GM18511 (cell line): Measurements from ENCODE around the gene ATG101.
"Not testable (repeated sequence)": the region's sequence is repeated elsewhere in the genome, so short reads cannot be mapped to it uniquely, and the experiment has no call there.

Experiments
- ATAC-seq: cut with Tn5 transposase; IDR thresholded peaks from one replicate; pipeline ENCODE4 v1.9.1; 2021; ENCODE audit warnings: mild to moderate bottlenecking, moderate library complexity; ENCODE audit not compliant: unreplicated experiment

Gene ATG101

GRCh38 chr12:52093346-52093745, 23.6 kb downstream of the ATG101 start:
- ATAC-seq, result no peak

GRCh38 chr12:52096332-52097044, 26.7 kb downstream of the ATG101 start:
- no peak for ATAC-seq

- no peak for ATAC-seq
These were observed 27.4 kb downstream of the ATG101 start for GRCh38 chr12:52097045-52097666.

- not testable (repeated sequence) for ATAC-seq
These were observed 34.8 kb downstream of the ATG101 start for GRCh38 chr12:52104431-52105089.

- not testable (repeated sequence) for ATAC-seq
These were observed 46.7 kb downstream of the ATG101 start for GRCh38 chr12:52116222-52117125.

- ATAC-seq, result peak; percentile 41
These were observed 48.2 kb downstream of the ATG101 start for GRCh38 chr12:52117806-52118475.

DNA sequence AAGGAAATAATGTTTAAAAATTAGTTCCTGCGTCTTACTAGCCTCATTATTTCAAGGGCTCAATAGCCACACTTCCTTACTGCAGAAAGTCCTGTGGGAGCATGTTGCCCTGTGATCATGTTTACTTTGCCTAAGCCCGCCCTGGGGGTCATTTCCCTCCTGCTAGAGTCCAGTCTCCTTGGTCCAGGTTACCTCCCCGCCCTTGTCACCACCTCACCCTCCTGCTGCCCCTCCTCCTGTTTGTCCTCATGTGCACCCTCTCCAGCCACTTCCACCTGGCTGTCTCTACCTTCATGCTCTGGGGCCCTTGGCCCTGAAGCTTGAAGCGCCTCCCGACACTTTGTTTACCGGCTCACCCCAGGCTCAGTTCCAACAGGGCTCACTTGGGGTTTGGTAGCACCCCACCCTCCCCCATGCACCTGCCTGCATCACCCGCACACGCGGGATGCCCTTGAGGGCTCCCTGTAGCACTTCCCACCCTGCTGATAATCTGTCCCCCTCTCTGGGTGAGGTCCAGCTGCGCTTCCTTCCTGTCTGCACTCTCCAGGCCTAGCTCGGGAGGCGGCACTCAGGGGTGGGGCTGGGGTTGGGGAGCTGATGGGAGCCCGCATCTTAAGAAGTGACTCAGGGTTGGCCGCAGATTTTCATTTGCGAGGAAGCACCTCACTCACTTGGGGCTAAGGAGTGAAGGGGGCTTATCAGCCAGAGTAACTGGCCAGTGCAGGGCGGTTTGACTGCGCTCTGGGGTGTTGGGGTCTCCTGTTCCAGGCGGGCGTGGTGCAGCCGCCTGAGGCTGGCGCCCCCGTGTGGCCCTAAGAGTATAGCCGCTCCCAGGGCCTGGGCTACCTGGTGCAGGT, 49.8 kb downstream of the ATG101 start:
- ATAC-seq, result no peak

- no peak for ATAC-seq
These were observed 51.4 kb downstream of the ATG101 start for GRCh38 chr12:52120951-52121823.

DNA sequence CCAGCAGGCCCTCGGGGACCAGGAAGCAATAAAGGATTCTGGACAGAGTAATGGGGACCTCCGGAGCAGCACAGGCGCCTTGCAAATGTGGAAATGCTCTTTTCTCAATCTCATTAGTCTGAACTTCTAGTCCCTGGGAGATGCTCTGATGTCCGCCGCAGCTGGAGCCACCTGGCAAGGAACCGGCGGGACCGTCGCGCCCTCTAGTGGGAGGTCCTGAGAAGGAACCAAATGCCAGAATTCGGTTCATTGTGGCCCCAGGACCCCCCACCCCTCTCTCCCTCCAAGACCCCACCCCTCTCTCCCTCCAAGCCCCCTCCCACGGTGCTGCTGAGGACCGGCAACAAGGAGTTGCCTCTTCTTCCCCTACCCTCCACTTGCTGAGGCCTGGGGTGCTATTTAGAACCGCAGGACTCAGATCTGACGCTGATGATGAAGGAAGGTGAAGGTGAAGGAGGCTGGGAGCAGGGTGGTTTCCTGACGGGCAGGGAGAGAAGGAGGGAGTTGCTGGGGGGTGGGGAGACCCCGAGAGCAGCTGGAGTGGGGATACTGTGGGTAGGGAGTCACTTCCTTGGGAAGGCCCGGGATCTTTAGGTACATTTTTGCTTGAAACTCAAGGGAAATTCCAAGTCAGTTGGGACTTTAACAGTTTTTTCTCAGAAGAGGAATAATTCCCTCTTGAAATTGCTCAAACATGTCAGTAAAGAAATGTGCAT, 52.2 kb downstream of the ATG101 start:
- no peak for ATAC-seq

DNA sequence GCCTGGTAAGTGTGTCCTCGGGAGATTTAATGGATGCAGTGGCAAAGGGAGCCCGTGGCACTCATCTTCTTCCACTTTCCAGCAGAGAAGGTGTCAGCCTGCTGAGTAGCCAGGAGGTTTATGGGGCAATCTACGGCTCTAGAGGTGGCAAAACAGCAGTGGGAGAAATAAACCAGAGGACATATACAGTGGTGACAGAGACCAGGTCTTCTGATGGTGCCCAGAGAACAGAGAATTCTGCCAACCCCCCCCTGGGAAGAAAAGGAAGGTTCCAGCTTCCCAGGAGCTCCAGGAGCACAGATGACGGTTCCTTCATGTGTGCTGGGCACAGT, 52.7 kb downstream of the ATG101 start:
- no peak for ATAC-seq

DNA sequence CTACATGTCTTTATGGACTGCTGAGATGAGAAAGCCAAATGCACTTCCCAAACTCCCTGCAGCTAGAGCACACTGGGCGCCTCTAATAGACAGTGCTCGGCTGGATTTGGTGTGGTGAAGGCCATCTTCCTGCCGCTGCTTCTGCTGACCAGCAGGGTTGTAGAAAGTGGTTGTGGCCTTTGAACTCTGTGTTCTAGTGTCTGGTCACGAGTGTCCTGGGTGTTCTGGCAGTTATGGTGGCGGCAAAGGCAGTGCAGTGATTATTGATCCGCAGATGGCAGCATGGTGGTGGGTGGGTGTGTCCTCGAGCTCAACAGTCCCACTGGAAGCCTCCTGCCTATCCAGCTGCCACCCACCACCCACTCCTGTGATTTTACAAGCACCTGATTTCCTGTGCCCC, 53.1 kb downstream of the ATG101 start:
- no peak for ATAC-seq

- no peak for ATAC-seq
These were observed 53.9 kb downstream of the ATG101 start for GRCh38 chr12:52123487-52124186.

DNA sequence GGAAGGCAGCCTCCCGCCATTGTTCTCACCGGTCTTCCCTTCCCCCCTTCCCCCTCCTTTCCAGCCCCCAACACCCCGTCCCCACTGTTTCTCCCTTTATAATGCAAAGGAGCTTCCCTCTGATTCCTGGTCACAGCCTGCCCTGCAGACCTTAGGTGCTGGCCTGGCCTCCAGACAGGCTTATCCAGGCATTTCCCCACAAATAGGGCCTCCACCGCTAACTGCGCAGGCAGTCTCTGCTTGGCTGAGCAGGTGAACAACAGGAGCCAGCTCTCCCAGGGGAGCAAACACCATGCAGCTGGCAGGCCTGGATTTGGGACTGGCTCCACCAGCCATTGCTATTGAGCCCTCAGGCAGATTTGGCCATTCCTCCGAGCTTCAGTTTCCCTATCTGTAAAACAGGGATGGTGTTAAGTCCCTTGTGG, 55.7 kb downstream of the ATG101 start:
- no peak for ATAC-seq

GRCh38 chr12:52126050-52126604, 56.3 kb downstream of the ATG101 start:
- no peak for ATAC-seq
